IMR-90 (cell line): ENCODE data around the gene OSBP2. TPM values are rescaled to one million over a fixed set of nuclear protein-coding genes. Genes with fewer than 3 reads are reported as not detected.

Source experiments
- ATAC-seq: fragments of 200-7000 bp; cut with Tn5 transposase; 2 replicates; pipeline ENCODE4 v1.9.1; 2020; ENCODE audit warnings: low read depth, mild to moderate bottlenecking, moderate library complexity
- BruUV-seq: library from RNA; stranded (reverse); fragments of 400-500 nt; replicated peaks from 2 replicates; lab custom pipeline; 2021; lab: Mats Ljungman, UMichigan
- CTCF ChIA-PET: fragments of 300-600 bp; formaldehyde crosslinking; extraction: SDS; loops from one replicate; lab custom pipeline; 2021; ENCODE audit warnings: antibody characterized with exemption; lab: Yijun Ruan, JAX
- POLR2A ChIA-PET: fragments of 300-600 bp; sonication (Branson Sonifier 250); formaldehyde crosslinking; loops from one replicate; lab custom pipeline; 2022; ENCODE audit warnings: antibody characterized with exemption; ENCODE audit not compliant: unreplicated experiment; lab: Charles Lee
- DNase-seq: peaks from one replicate; pipeline ENCODE4 v3.0.0; 2013
- H2AFZ ChIP-seq: replicated peaks from 2 replicates; pipeline ENCODE3; 2013; ENCODE audit warnings: low read length, mild to moderate bottlenecking; ENCODE audit not compliant: poor library complexity
- H2AK5ac ChIP-seq: 2 replicates; pipeline ENCODE4 v1.6.1; 2013; ENCODE audit warnings: low read depth, low read length, inconsistent platforms
- H2AK9ac ChIP-seq: replicated peaks from 2 replicates; pipeline ENCODE3; 2013; ENCODE audit warnings: mild to moderate bottlenecking, low read depth, low read length, moderate library complexity; ENCODE audit not compliant: poor library complexity
- H2BK120ac ChIP-seq: 2 replicates; pipeline ENCODE4 v1.6.1; 2013; ENCODE audit warnings: low read depth, low read length, inconsistent platforms
- H2BK15ac ChIP-seq: 3 replicates; pipeline ENCODE4 v1.6.1; 2013; ENCODE audit warnings: low read depth, low read length, inconsistent platforms
- H2BK20ac ChIP-seq: 2 replicates; pipeline ENCODE4 v1.6.1; 2013; ENCODE audit warnings: low read depth, mild to moderate bottlenecking, inconsistent platforms, low read length, moderate library complexity
- H2BK5ac ChIP-seq: 2 replicates; pipeline ENCODE4 v1.6.1; 2013; ENCODE audit warnings: mild to moderate bottlenecking, low read depth, low read length, inconsistent platforms; ENCODE audit not compliant: poor library complexity, severe bottlenecking
- H3K14ac ChIP-seq: replicated peaks from 2 replicates; pipeline ENCODE4 v1.6.1; 2013; ENCODE audit warnings: low read depth, low read length, inconsistent platforms
- H3K18ac ChIP-seq: 2 replicates; pipeline ENCODE4 v1.6.1; 2013; ENCODE audit warnings: low read depth, low read length, control low read depth
- H3K23ac ChIP-seq: 2 replicates; pipeline ENCODE4 v1.6.1; 2013; ENCODE audit warnings: low read depth, low read length, inconsistent platforms
- H3K27ac ChIP-seq: 2 replicates; pipeline ENCODE4 v1.5.1; 2013; ENCODE audit warnings: mild to moderate bottlenecking, control low read depth, low read length; ENCODE audit not compliant: insufficient read depth
- H3K27me3 ChIP-seq: 2 replicates; pipeline ENCODE4 v1.6.1; 2013; ENCODE audit warnings: low read length; ENCODE audit not compliant: control insufficient read depth, insufficient read depth
- H3K36me3 ChIP-seq: 2 replicates; pipeline ENCODE4 v1.6.1; 2013; ENCODE audit warnings: low read length, mixed read lengths; ENCODE audit not compliant: control insufficient read depth, insufficient read depth
- H3K4ac ChIP-seq: 2 replicates; pipeline ENCODE4 v1.6.1; 2013; ENCODE audit warnings: low read depth, low read length, inconsistent platforms
- H3K4me1 ChIP-seq: 2 replicates; pipeline ENCODE4 v1.6.1; 2013; ENCODE audit warnings: low read length, mixed read lengths; ENCODE audit not compliant: control insufficient read depth, insufficient read depth
- H3K4me2 ChIP-seq: 2 replicates; pipeline ENCODE4 v1.6.1; 2013; ENCODE audit warnings: low read depth, mild to moderate bottlenecking, control low read depth, low read length, moderate library complexity
- H3K4me3 ChIP-seq: 2 replicates; pipeline ENCODE4 v1.5.1; 2013; ENCODE audit warnings: low read depth, mild to moderate bottlenecking, control low read depth, low read length, moderate library complexity; ENCODE audit not compliant: insufficient read depth
- H3K56ac ChIP-seq: 2 replicates; pipeline ENCODE4 v1.6.1; 2013; ENCODE audit warnings: low read length, inconsistent platforms; ENCODE audit not compliant: insufficient read depth; ENCODE audit errors: extremely low read depth
- H3K79me1 ChIP-seq, 2 experiments: 2 replicates each; pipeline ENCODE4 v1.6.1; 2013; ENCODE audit warnings: low read length in 2 of 2, inconsistent platforms in 1 of 2, low read depth in 1 of 2
- H3K9ac ChIP-seq: 2 replicates; pipeline ENCODE4 v1.6.1; 2013; ENCODE audit warnings: low read depth, low read length, control low read depth
- H3K9me1 ChIP-seq: 2 replicates; pipeline ENCODE4 v1.6.1; 2013; ENCODE audit warnings: low read length, inconsistent platforms; ENCODE audit not compliant: insufficient read depth
- H3K9me3 ChIP-seq: 2 replicates; pipeline ENCODE4 v1.6.1; 2013; ENCODE audit warnings: low read length; ENCODE audit not compliant: control insufficient read depth, insufficient read depth
- H4K20me1 ChIP-seq: 2 replicates; pipeline ENCODE4 v1.6.1; 2013; ENCODE audit warnings: low read length, inconsistent platforms; ENCODE audit not compliant: insufficient read depth
- H4K5ac ChIP-seq: 2 replicates; pipeline ENCODE4 v1.6.1; 2013; ENCODE audit warnings: mild to moderate bottlenecking, low read depth, low read length, control low read depth
- H4K8ac ChIP-seq, 2 experiments: 2 replicates each; pipeline ENCODE4 v1.6.1; 2013; ENCODE audit warnings: low read depth in 2 of 2, low read length in 2 of 2, control low read depth in 1 of 2, inconsistent platforms in 1 of 2
- H4K91ac ChIP-seq: 2 replicates; pipeline ENCODE4 v1.6.1; 2013; ENCODE audit warnings: low read depth, low read length, inconsistent platforms; ENCODE audit not compliant: insufficient read depth
- BHLHE40 ChIP-seq: fragments of 150-350 bp; IDR thresholded peaks from 2 replicates; pipeline ENCODE4 v1.6.1; 2016; ENCODE audit warnings: mild to moderate bottlenecking, low read depth, low read length
- CHD1 ChIP-seq: IDR thresholded peaks from 2 replicates; pipeline ENCODE4 v1.6.1; 2012; ENCODE audit warnings: low read depth, low read length, improper control_type of control experiment
- ELK1 ChIP-seq: fragments of 150-350 bp; IDR thresholded peaks from 2 replicates; pipeline ENCODE4 v1.6.1; 2016; ENCODE audit warnings: low read depth, mild to moderate bottlenecking, low read length, moderate library complexity, borderline replicate concordance
- FOS ChIP-seq: fragments of 150-350 bp; IDR thresholded peaks from 2 replicates; pipeline ENCODE4 v1.6.1; 2016; ENCODE audit warnings: low read depth, low read length
- MXI1 ChIP-seq: IDR thresholded peaks from 2 replicates; pipeline ENCODE4 v1.6.1; 2012; ENCODE audit warnings: low read depth, mild to moderate bottlenecking, low read length, moderate library complexity, borderline replicate concordance
- NFE2L2 ChIP-seq: fragments of 150-350 bp; IDR thresholded peaks from 2 replicates; pipeline ENCODE4 v1.6.1; 2016; ENCODE audit warnings: low read depth, mild to moderate bottlenecking, low read length
- POLR2A ChIP-seq: IDR thresholded peaks from 2 replicates; pipeline ENCODE4 v1.6.1; 2012; ENCODE audit warnings: mild to moderate bottlenecking, low read depth, low read length
- USF2 ChIP-seq: fragments of 150-350 bp; IDR thresholded peaks from 2 replicates; pipeline ENCODE4 v1.6.1; 2017; ENCODE audit warnings: mild to moderate bottlenecking, antibody characterized with exemption, low read length, low read depth
- WGBS, 2 experiments: methylation state at CpG; one replicate each; pipeline versions ENCODE4 v1.1.5 to v1.1.7; 2013; ENCODE audit warnings: missing lambda C conversion rate in 2 of 2; ENCODE audit not compliant: insufficient read length in 1 of 2; ENCODE audit errors: extremely low coverage in 2 of 2; 5-methylcytosine and 5-hydroxymethylcytosine counted together
- dilution Hi-C: fragments of 300-500 bp; cut with HindIII; formaldehyde crosslinking; loops from one replicate; pipeline ENCODE4 v1.14.3; 2018; ENCODE audit warnings: low sequenced_read_pairs; ENCODE audit not compliant: unreplicated experiment
- in situ Hi-C: fragments of 300-500 bp; cut with MboI; formaldehyde crosslinking; loops from 3 replicates; pipeline ENCODE4 v1.14.3; 2019; ENCODE audit warnings: low sequenced_read_pairs, inconsistent platforms, mixed read lengths
- intact Hi-C: fragments of 100-400 bp; cut with micrococcal nuclease; formaldehyde crosslinking; loops from 2 replicates; pipeline ENCODE4 v1.10.0; 2022
- polyA plus RNA-seq, 3 experiments: library from polyadenylated mRNA; depleted of rRNA; stranded (reverse); fragments of >200 nt; gene quantifications; 2 replicates each; pipeline ENCODE4 v1.2.3, GENCODE V29; 2012; ENCODE audit warnings: low replicate concordance in 1 of 3
- total RNA-seq: library from RNA; depleted of rRNA; stranded (reverse); fragments of >200 nt; gene quantifications from 2 replicates; pipeline ENCODE4 v1.2.3, GENCODE V29; 2012

The OSBP2 gene
- total and polyA plus RNA-seq, 2 of the 4 experiments (the other 2 are of a cell fraction): 1.8 to 2.2 TPM

- H3K36me3 ChIP-seq: no peaks in the 10 kb centered on the region
- H2AK5ac ChIP-seq: no peak overlapping the region
- H4K8ac ChIP-seq: no peak overlapping the region
- H2BK120ac ChIP-seq: no peak overlapping the region
- no peak overlapping the region for H3K4me3 ChIP-seq
- H3K27ac ChIP-seq: no peak overlapping the region
- H3K9me1 ChIP-seq: no peaks in the 10 kb centered on the region
- ChIA-PET CTCF (no interaction called here), POLR2A (no interaction called here)
- H2BK20ac ChIP-seq: no peak overlapping the region
- ATAC-seq (no peak), DNase-seq (no peak)
- intact Hi-C loops (no loop called here), dilution Hi-C loops (no loop called here), in situ Hi-C loops (loop anchor here (10.0 kb wide), 1 partner anchor 119 kb away; no protein-coding TSS in a partner anchor)
- no peak overlapping the region for H2BK5ac ChIP-seq
- no peaks in the 10 kb centered on the region for H3K79me1 ChIP-seq
- no peak overlapping the region for H3K14ac ChIP-seq
- H2BK15ac ChIP-seq: no peak overlapping the region
- TF ChIP-seq NFE2L2 (no peak), BHLHE40 (no peak), ELK1 (no peak), MXI1 (no peak), USF2 (no peak), FOS (no peak), CHD1 (no peak), POLR2A (no peak)
- no peak overlapping the region for H4K5ac ChIP-seq
- H2AFZ ChIP-seq: no peak overlapping the region
- BruUV-seq: no TSS peak
- H3K4ac ChIP-seq: no peak overlapping the region
- no peak overlapping the region for H3K56ac ChIP-seq
- peaks cover 10% of the 10 kb centered on the region for H3K4me1 ChIP-seq
- H3K23ac ChIP-seq: no peak overlapping the region
- no peaks in the 10 kb centered on the region for H3K9me3 ChIP-seq
- H4K91ac ChIP-seq: no peak overlapping the region
- H2AK9ac ChIP-seq: no peak overlapping the region
- H3K9ac ChIP-seq: no peak overlapping the region
- no CpG with 5 or more reads among the region's 2 CpGs for WGBS, 2 experiments
- no peak overlapping the region for H3K4me2 ChIP-seq
- H3K18ac ChIP-seq: no peak overlapping the region
- peaks cover 12% of the 10 kb centered on the region; the same call in 1 of the 2 replicates for H3K27me3 ChIP-seq
- peaks cover 5% of the 10 kb centered on the region; the same call in 1 of the 2 replicates for H4K20me1 ChIP-seq
These were observed 90.9 kb downstream of the OSBP2 start for GRCh38 chr22:30785527-30785926.
